GM10266 (cell line): ENCODE measurements around the gene INTS6.

Experiments used
- DNase-seq: peaks from one replicate; pipeline ENCODE4 v3.0.0; 2012; ENCODE audit errors: extremely low spot score
- TF ChIP-seq, protein P1 (sequence below): IDR thresholded peaks from 2 replicates; pipeline ENCODE4 v1.5.1; 2012; ENCODE audit warnings: mild to moderate bottlenecking, low read depth; ENCODE audit not compliant: control insufficient read depth, insufficient read depth; ENCODE audit errors: missing control alignments

Gene INTS6

DNA sequence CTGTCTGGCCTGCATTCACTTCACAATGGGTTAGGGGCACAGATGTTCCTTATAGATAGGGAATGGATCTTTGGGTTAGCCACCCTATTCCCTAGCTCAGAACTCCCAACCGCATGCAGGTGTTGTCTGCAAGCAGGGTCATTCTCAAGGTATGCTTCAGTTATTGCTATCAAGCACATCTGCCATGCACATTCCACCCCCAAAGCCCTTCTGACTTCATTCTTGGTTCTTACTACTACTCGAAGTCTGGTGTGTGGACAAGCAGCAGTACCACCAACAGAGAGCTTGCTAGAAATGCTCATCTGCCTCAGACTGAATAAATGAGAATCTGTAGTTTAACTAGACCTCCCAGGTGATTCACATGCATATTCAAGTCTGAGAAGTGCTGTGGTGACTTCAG lies 82.0 kb downstream of the INTS6 start:
- no peak for DNase-seq
- TF ChIP-seq, protein P1, sequence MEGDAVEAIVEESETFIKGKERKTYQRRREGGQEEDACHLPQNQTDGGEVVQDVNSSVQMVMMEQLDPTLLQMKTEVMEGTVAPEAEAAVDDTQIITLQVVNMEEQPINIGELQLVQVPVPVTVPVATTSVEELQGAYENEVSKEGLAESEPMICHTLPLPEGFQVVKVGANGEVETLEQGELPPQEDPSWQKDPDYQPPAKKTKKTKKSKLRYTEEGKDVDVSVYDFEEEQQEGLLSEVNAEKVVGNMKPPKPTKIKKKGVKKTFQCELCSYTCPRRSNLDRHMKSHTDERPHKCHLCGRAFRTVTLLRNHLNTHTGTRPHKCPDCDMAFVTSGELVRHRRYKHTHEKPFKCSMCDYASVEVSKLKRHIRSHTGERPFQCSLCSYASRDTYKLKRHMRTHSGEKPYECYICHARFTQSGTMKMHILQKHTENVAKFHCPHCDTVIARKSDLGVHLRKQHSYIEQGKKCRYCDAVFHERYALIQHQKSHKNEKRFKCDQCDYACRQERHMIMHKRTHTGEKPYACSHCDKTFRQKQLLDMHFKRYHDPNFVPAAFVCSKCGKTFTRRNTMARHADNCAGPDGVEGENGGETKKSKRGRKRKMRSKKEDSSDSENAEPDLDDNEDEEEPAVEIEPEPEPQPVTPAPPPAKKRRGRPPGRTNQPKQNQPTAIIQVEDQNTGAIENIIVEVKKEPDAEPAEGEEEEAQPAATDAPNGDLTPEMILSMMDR, result no peak

DNA sequence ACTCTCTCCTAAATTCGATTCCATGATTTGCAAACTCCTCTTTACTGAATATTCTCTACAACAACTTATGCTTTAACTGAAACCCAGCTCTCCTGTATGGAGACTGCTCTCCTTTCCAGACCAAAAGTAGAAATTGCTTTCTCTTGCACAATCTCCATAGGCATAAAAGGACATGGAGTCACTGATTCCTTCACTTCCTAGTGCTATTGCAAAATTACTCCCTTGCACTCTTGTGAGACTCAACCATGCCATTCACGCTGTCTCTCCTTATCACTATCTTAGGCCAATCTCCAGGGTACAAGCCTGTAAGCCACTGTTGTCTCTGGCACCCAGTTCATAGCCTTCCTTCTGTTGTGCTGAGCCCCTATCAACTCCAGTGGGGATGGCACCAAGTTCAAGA lies 82.7 kb downstream of the INTS6 start:
- TF ChIP-seq, protein P1, result no peak
- no peak for DNase-seq

DNA sequence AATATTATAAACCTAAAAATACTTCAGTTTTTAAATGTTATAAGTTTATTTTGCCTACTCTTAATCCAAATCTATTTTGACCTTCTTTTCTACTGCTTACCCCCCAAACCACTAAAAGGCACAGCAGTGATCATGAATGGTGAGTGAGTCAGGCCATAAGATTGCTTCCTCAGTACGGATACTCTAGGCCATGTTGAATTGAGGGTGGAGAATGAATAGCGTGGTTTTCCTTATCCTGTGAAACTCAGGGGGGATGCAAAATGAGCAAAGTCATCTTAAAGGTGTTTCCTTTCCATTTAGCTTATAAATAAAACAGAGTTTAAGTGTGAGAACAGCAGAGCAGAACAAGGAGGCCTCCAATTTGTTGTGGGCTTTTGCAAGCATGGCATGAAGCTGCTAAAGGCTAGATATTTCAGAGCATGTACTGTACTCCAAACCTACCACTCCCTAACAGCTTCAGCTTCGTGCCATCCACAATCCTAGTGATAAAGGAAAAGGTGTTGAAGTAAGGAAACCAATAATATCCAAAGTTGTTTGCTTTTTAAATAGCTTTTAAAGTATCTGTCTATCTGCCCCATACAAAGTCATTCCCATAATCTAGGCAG lies 88.3 kb downstream of the INTS6 start:
- TF ChIP-seq, protein P1, result no peak
- no peak for DNase-seq

DNA sequence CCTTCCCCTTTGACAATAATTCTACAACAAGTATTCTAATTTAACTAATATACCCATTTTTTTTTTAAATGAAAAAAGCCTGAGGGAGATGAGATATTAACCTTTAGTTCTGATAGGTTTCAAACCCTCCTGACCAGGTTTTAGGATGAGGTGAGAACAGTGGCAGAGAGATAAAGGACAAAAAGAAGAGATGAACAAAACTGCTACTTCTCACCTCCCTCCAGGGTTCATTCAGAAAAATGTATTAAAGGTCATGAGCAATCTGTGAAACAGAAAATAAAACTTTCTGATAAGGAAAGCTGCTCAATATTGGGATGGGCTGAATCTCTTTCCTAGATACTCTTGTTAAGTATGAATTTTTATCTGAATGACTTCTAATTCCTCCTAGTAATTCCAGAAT lies 89.2 kb downstream of the INTS6 start:
- TF ChIP-seq, protein P1, result no peak
- no peak for DNase-seq

DNA sequence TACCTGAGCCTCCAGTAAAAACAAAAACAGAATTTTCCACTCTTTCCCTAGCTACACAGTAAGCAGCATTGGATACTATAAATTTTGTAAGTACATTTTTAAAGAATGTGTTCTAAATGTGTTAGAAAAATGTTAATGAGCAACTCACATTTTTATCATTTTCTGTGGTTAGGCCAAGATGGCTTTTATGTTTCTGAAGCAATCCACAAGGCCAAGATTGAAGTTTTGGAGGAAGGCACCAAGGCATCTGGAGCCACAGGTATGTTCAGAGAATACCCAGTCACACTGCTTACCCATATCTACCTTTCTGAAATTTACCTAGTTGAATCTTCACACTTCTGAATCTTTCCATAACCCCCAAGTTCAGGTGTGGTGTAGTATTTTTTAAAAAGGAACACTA lies 91.7 kb downstream of the INTS6 start:
- no peak for DNase-seq
- TF ChIP-seq, protein P1, result no peak

DNA sequence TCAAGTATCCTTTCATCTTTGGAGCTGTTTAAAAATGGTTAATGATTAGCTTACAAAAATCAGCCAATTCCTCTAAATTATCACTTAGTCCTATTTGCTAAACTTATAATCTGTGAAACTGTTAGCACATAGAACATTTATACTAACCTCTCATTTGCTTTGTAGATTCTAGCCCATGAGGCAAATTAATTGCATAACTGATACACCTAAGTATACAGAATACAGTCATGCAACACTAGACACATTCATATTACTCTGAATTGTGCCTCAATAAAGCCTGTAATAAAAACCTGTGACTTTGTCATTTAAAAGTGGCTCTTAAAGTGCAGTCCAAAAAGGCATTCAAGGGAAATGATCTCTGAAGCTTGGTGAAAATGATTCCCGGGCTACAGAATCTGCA lies 92.3 kb downstream of the INTS6 start:
- DNase-seq, result no peak
- TF ChIP-seq, protein P1, result no peak

DNA sequence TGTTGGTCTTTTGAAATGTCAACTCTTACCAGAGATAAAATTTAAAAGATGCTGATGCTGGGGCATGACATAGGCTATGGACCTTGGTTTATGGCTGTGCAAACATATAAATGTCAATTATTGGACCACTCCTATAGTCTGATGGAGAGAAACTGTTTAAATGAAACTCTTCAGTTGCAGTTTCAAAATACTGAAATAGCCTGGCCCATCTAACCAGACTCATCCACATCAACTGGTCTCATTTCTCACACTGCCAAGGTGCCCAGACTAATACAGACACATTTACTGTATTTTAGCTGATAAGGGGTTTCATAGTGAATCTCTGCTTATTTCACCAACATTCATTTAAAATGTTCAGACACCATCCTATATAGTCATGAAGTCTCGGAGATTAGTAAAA lies 93.5 kb downstream of the INTS6 start:
- TF ChIP-seq, protein P1, result no peak
- DNase-seq, result no peak
